ENCODE measurements around the gene TULP4. TPM values are rescaled to one million over a fixed set of nuclear protein-coding genes. Genes with fewer than 3 reads are reported as not detected.

The TULP4 gene
- total RNA-seq, 1 experiment from 2014 or later, result 64.6 TPM

- H3K4me1 Mint-ChIP-seq, result peaks cover 15 to 22% of the 10 kb centered on the region in 2 experiments
- WGBS (ENCODE audit: extremely low coverage, insufficient read length, low lambda C conversion rate), result no CpG with 5 or more reads among the region's 6 CpGs
These were observed 227.6 kb downstream of the TULP4 start for GRCh38 chr6:158539881-158540280.

More at GRCh38 chr6:158539881-158540280, 227.6 kb downstream of the TULP4 start:
- no peaks in the 10 kb centered on the region for H3K9me3 Mint-ChIP-seq
- no peak overlapping the region for H3K4ac ChIP-seq (ENCODE audit: low read depth, low read length)
- H3K4me2 ChIP-seq (ENCODE audit: insufficient read depth, insufficient read length, low read length), result no peak overlapping the region
- no peaks in the 10 kb centered on the region for H3K79me2 ChIP-seq (ENCODE audit: insufficient read depth, low read length)
- H2BK20ac ChIP-seq (ENCODE audit: low read depth, low read length, poor library complexity, severe bottlenecking), result no peak overlapping the region
- H2BK15ac ChIP-seq (ENCODE audit: low read depth, low read length), result no peak overlapping the region
- H3K56ac ChIP-seq (ENCODE audit: insufficient read length, low read depth, low read length), result no peak overlapping the region
- H3T11ph ChIP-seq (ENCODE audit: low read length), result no peak overlapping the region
- no peaks in the 10 kb centered on the region for H3K9me3 ChIP-seq (ENCODE audit: control insufficient read depth, low read depth, low read length)
- DNase-seq, result no peak
- no peaks in the 10 kb centered on the region for H3K79me1 ChIP-seq (ENCODE audit: insufficient read depth, low read depth, low read length, poor library complexity, severe bottlenecking)
- peaks cover 6% of the 10 kb centered on the region for H3K23me2 ChIP-seq (ENCODE audit: insufficient read length, low read depth, low read length, poor library complexity, severe bottlenecking)
- no peak overlapping the region for H2BK12ac ChIP-seq (ENCODE audit: insufficient read length, low read depth, low read length)
- H3K27ac Mint-ChIP-seq, result no peak overlapping the region
- no peak overlapping the region for H4K5ac ChIP-seq (ENCODE audit: insufficient read length, low read depth, low read length)
- H3K18ac ChIP-seq (ENCODE audit: insufficient read length, low read depth, low read length), result no peak overlapping the region
- H4K91ac ChIP-seq (ENCODE audit: insufficient read length, low read depth, low read length), result no peak overlapping the region
- no peak overlapping the region for H2BK120ac ChIP-seq (ENCODE audit: low read depth, low read length, poor library complexity, severe bottlenecking)
- H3K4me1 ChIP-seq (ENCODE audit: insufficient read depth, low read length), result no peaks in the 10 kb centered on the region
- H2AFZ ChIP-seq (ENCODE audit: low read length), result no peak overlapping the region
- no peaks in the 10 kb centered on the region for H4K20me1 ChIP-seq (ENCODE audit: control insufficient read depth, insufficient read depth, insufficient read length)
- H3K36me3 Mint-ChIP-seq (ENCODE audit: insufficient read depth in 1 of 3, low read depth in 3 of 3), result peaks cover 0 to 23% (median 3%) of the 10 kb centered on the region in 3 experiments; a peak in 3 of 7 replicates
- H3K27ac ChIP-seq (ENCODE audit: insufficient read length, low read depth, low read length), result no peak overlapping the region
- H3K23ac ChIP-seq (ENCODE audit: insufficient read length, low read depth, low read length), result no peak overlapping the region
- H3K4me3 Mint-ChIP-seq, result no peak overlapping the region
- H3K14ac ChIP-seq (ENCODE audit: insufficient read depth, low read length), result no peak overlapping the region
- H2BK5ac ChIP-seq (ENCODE audit: insufficient read length, low read length), result no peak overlapping the region
- H3K27me3 Mint-ChIP-seq (ENCODE audit: low read depth), result peaks cover 12% of the 10 kb centered on the region
- no peak for TF ChIP-seq CTCF (conservative IDR thresholded peaks at IDR 0.05)
- no peaks in the 10 kb centered on the region for H3K27me3 ChIP-seq (ENCODE audit: insufficient read depth, low read length)
- H3K9ac ChIP-seq (ENCODE audit: extremely low read depth, insufficient read length, low read length), result no peak overlapping the region
- H2AK5ac ChIP-seq (ENCODE audit: insufficient read length, low read length), result no peak overlapping the region
- no peak overlapping the region for H4K8ac ChIP-seq (replicated peaks; ENCODE audit: insufficient read length, low read depth, low read length)

All from H9 (cell line).